ENCODE data around the gene PRSS16.

DNA sequence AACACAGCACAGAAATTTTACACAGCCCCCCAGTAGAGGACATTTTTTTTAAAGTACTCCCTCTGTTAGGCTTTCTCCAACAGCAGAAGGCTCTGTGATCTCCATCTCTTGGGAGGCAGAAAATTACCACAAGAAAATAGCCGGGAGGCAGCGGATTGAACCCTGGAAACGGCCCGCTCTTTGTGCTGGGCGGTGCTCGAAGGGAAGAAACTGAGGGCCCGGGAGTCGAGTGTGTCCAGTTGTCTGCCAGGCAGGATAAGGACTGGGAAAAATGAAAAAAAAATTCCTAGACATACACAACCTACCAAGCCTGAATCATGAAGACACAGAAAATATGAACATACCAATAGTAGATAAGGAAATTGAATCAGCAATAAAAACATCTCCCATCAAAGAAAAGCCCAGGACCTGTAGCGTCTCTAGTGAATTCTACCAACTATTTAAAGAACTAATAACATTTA lies 33.1 kb downstream of the PRSS16 start:
- TF ChIP-seq, protein P1, sequence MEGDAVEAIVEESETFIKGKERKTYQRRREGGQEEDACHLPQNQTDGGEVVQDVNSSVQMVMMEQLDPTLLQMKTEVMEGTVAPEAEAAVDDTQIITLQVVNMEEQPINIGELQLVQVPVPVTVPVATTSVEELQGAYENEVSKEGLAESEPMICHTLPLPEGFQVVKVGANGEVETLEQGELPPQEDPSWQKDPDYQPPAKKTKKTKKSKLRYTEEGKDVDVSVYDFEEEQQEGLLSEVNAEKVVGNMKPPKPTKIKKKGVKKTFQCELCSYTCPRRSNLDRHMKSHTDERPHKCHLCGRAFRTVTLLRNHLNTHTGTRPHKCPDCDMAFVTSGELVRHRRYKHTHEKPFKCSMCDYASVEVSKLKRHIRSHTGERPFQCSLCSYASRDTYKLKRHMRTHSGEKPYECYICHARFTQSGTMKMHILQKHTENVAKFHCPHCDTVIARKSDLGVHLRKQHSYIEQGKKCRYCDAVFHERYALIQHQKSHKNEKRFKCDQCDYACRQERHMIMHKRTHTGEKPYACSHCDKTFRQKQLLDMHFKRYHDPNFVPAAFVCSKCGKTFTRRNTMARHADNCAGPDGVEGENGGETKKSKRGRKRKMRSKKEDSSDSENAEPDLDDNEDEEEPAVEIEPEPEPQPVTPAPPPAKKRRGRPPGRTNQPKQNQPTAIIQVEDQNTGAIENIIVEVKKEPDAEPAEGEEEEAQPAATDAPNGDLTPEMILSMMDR (conservative IDR thresholded peaks at IDR 0.05), result no peak
- no peak for TF ChIP-seq EZH2 (IDR thresholded peaks at IDR 0.05; ENCODE audit: low read depth)
